Measurements from ENCODE around the gene CHSY1.

GRCh38 chr15:101215681-101216080 lies 36.2 kb downstream of the CHSY1 start:
- TF ChIP-seq YY1 (IDR thresholded peaks at IDR 0.05; ENCODE audit: insufficient read depth, insufficient read length) (no peak), ZNF274 (IDR thresholded peaks at IDR 0.05; ENCODE audit: low read depth, low read length) (no peak), SUZ12 (IDR thresholded peaks at IDR 0.05; ENCODE audit: extremely low read depth, insufficient read depth, insufficient read length) (no peak)
